ENCODE results near the gene AACS.

DNA sequence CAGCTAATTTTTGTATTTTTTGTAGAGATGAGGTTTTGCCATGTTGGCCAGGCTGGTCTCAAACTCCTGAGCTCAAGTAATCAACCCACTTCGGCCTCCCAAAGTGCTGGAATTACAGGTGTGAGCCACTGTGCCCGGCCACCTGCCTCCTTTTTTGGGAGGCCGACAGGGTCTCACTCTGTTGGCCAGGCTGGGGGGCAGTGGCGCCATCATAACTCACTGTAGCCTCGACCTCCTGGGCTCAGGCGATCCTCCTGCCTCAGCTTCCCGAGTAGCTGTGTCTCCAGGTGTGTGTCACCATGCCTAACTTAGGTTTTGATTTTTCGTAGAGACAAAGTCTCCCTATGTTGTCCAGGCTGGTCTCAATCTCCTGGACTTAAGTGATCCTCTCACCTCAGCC lies 70.7 kb downstream of the AACS start:
- TF ChIP-seq, protein P1, sequence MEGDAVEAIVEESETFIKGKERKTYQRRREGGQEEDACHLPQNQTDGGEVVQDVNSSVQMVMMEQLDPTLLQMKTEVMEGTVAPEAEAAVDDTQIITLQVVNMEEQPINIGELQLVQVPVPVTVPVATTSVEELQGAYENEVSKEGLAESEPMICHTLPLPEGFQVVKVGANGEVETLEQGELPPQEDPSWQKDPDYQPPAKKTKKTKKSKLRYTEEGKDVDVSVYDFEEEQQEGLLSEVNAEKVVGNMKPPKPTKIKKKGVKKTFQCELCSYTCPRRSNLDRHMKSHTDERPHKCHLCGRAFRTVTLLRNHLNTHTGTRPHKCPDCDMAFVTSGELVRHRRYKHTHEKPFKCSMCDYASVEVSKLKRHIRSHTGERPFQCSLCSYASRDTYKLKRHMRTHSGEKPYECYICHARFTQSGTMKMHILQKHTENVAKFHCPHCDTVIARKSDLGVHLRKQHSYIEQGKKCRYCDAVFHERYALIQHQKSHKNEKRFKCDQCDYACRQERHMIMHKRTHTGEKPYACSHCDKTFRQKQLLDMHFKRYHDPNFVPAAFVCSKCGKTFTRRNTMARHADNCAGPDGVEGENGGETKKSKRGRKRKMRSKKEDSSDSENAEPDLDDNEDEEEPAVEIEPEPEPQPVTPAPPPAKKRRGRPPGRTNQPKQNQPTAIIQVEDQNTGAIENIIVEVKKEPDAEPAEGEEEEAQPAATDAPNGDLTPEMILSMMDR (IDR thresholded peaks at IDR 0.05): no peak
- TF ChIP-seq EZH2 (IDR thresholded peaks at IDR 0.05; ENCODE audit: borderline replicate concordance, insufficient read depth, low read depth, low read length, poor library complexity, severe bottlenecking): no peak
